Neural crest cell (in vitro differentiated cells): ENCODE measurements around the gene ERN1. TPM values are rescaled to one million over a fixed set of nuclear protein-coding genes. Genes with fewer than 3 reads are reported as not detected.
A peak's percentile ranks its signal among the peaks of the same experiment; 100 is the strongest.

Experiments
- DNase-seq: peaks from one replicate; pipeline ENCODE4 v3.0.0; 2021; ENCODE audit warnings: low read depth, mixed read lengths, low spot score
- H3K27ac Mint-ChIP-seq: one replicate; pipeline ENCODE4 v1.8.0; 2021; ENCODE audit warnings: mild to moderate bottlenecking, mixed read lengths; ENCODE audit not compliant: unreplicated experiment
- H3K27me3 Mint-ChIP-seq: 2 replicates; pipeline ENCODE4 v1.8.0; 2021; ENCODE audit warnings: low read depth, mild to moderate bottlenecking, mixed read lengths
- H3K36me3 Mint-ChIP-seq: 2 replicates; pipeline ENCODE4 v1.8.0; 2021; ENCODE audit warnings: low read depth, mild to moderate bottlenecking, mixed read lengths
- H3K4me1 Mint-ChIP-seq: 2 replicates; pipeline ENCODE4 v1.8.0; 2021; ENCODE audit warnings: mixed read lengths
- H3K4me3 Mint-ChIP-seq: one replicate; pipeline ENCODE4 v1.8.0; 2021; ENCODE audit warnings: mild to moderate bottlenecking, mixed read lengths
- H3K9me3 Mint-ChIP-seq: 2 replicates; pipeline ENCODE4 v1.8.0; 2021; ENCODE audit warnings: mixed read lengths
- CTCF ChIP-seq: fragments of 200-600 bp; sonication (generic); conservative IDR thresholded peaks from 2 replicates; pipeline ENCODE4 v1.5.0; 2021; ENCODE audit warnings: antibody characterized with exemption, mild to moderate bottlenecking
- total RNA-seq: library from RNA; stranded (reverse); gene quantifications from 2 replicates; pipeline ENCODE4 v1.2.1, GENCODE V29; 2021

The ERN1 gene
- total RNA-seq, 1 donor from 2014 or later, result 8.5 TPM

DNA sequence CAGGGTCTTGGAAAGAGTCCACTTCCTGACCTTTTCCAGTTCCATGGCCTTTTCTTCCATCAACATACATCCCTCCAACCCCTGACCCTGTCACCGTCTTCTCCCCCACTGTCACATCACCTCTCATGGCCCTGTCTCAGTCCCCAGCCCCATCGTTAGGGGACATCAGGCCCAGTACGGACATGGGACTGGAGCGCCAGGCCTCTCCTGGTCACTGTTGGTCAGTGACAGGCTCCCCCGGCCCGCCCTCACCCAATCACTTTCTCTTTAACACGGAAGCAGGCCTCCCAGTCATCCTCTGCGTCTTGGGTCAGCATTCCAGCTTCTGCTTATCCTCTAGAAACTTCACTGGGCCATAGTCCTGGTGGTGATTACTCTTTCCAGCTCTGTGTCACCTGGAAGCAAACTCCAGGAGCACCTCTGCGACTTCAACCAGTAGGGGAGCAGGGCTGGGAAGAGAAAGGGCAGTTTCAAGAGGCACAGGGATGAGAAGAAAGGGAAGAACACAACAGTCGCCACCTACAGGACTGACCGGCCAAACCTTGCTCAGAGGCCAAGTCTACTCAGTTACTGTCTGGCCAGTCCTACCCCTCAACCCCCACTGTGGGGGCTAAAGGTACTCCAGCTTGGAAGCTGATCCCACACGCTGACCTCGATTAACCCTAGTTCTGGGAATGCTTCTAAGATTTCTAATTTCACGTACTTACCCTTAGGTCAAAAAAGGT, 93.6 kb downstream of the ERN1 start:
- Mint-ChIP-seq H3K27ac (peak overlapping the region; percentile 67), H3K27me3 (no peaks in the 10 kb centered on the region), H3K36me3 (no peaks in the 10 kb centered on the region), H3K4me3 (no peak overlapping the region), H3K9me3 (no peaks in the 10 kb centered on the region), H3K4me1 (no peaks in the 10 kb centered on the region)
- DNase-seq, result no peak
- no peak for TF ChIP-seq CTCF

DNA sequence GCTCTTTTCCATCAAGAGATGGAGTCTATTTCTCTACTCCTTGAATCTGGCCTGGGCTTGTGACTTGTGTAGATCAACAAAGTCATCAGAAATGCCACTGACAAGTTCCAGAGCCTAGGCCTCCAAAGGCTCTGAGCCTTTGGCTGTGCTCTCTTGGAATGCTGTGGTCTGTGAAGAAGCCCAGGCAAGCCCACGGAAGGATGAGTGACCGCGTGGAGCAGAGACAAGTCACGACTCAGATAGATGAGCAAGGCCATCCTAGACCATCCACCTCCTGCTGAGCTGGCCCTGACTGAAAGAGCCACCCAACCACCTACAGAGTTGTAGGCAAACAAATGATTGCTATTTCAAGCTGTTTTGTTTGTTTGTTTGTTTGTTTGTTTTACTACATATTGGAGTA, 97.9 kb downstream of the ERN1 start:
- no peaks in the 10 kb centered on the region for H3K4me1 Mint-ChIP-seq
- no peaks in the 10 kb centered on the region for H3K9me3 Mint-ChIP-seq
- H3K36me3 Mint-ChIP-seq, result no peaks in the 10 kb centered on the region
- no peak overlapping the region for H3K27ac Mint-ChIP-seq
- DNase-seq, result no peak
- H3K27me3 Mint-ChIP-seq, result no peaks in the 10 kb centered on the region
- H3K4me3 Mint-ChIP-seq, result no peak overlapping the region
- TF ChIP-seq CTCF, result no peak

GRCh38 chr17:64028874-64029464, 101.0 kb downstream of the ERN1 start:
- H3K4me1 Mint-ChIP-seq, result peaks cover 4% of the 10 kb centered on the region
- no peak overlapping the region for H3K27ac Mint-ChIP-seq
- no peaks in the 10 kb centered on the region for H3K9me3 Mint-ChIP-seq
- H3K36me3 Mint-ChIP-seq, result no peaks in the 10 kb centered on the region
- DNase-seq, result peak; percentile 67
- TF ChIP-seq CTCF, result peak; percentile 88
- H3K27me3 Mint-ChIP-seq, result peaks cover 8% of the 10 kb centered on the region
- no peak overlapping the region for H3K4me3 Mint-ChIP-seq

GRCh38 chr17:64025732-64026294, 104.1 kb downstream of the ERN1 start:
- peak; percentile 96 for TF ChIP-seq CTCF
- Mint-ChIP-seq H3K4me1 (peaks cover 4% of the 10 kb centered on the region), H3K27me3 (peaks cover 8% of the 10 kb centered on the region), H3K27ac (no peak overlapping the region), H3K36me3 (no peaks in the 10 kb centered on the region), H3K9me3 (no peaks in the 10 kb centered on the region), H3K4me3 (no peak overlapping the region)
- DNase-seq, result peak; percentile 68

DNA sequence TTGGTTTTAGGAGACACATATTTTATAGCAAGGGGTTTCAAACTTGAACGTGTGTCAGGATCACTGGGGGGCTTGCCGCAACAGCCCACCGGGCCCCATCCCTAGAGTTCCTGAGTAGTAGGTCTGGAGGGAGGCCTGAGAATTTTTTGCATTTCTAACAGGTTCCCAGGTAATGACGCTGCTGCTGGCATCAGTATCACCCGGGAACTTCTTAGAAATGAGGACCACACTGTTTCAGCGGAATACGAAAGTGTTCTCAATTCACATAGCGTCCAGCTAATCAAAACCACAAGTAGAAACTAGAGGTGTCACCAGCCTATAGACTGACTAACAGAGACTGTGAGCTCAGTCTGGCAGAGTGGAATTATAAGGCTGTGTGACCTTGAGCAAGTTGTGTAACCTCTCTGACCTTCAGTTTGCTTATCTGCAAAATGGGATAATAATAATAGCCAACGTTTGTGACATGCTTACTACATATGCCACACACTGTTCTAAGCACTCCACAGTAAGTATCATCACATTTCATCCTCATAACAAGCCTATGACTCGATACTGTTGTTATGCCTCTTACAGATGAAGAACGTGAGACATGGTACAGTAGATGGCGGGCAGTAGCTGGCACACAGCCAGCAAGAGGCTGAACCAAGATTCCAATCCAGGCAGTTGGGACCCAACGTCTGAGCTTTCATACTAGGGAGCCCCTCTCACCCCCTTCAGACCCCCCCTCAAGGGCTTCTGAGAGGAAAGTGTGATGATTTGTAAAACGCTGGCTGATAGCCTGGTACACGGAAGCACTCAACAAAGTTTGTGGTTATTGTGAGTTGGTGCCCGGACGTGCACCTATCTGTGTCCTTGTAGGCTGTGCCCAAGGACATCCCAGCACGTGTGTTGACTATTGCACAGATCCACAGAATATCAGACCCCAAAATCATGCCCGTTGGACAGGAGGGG, 104.9 kb downstream of the ERN1 start:
- H3K4me3 Mint-ChIP-seq, result no peak overlapping the region
- no peak for TF ChIP-seq CTCF
- H3K9me3 Mint-ChIP-seq, result no peaks in the 10 kb centered on the region
- no peaks in the 10 kb centered on the region for H3K36me3 Mint-ChIP-seq
- peaks cover 8% of the 10 kb centered on the region for H3K27me3 Mint-ChIP-seq
- H3K4me1 Mint-ChIP-seq, result peaks cover 5% of the 10 kb centered on the region
- DNase-seq, result no peak
- no peak overlapping the region for H3K27ac Mint-ChIP-seq
